ENCODE measurements around the gene LCN6.
"Not testable (repeated sequence)": the region's sequence is repeated elsewhere in the genome, so short reads cannot be mapped to it uniquely, and the experiment has no call there.

The LCN6 gene

DNA sequence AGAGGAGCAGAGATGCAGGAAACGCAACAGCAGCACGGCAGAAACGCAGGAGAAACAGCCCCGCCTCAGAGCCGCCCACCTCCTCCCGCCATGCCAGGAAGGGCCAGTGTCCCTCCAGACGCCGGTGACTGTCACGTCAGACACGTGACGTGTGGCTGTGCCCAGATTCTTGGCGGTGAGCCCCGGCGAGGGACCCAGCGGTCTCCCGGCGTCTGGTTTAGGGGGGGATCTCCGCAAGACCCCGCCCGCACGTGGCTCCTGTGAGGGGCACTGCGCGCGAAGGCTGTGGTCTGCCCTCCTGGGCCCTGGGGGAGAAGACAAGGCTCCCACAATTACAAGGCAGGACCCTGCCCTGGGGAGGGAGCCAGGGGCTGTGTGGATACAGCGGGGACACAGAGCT lies 12.1 kb upstream of the LCN6 start:
- no peak for DNase-seq (ENCODE audit: low read depth in 2 of 2)

DNA sequence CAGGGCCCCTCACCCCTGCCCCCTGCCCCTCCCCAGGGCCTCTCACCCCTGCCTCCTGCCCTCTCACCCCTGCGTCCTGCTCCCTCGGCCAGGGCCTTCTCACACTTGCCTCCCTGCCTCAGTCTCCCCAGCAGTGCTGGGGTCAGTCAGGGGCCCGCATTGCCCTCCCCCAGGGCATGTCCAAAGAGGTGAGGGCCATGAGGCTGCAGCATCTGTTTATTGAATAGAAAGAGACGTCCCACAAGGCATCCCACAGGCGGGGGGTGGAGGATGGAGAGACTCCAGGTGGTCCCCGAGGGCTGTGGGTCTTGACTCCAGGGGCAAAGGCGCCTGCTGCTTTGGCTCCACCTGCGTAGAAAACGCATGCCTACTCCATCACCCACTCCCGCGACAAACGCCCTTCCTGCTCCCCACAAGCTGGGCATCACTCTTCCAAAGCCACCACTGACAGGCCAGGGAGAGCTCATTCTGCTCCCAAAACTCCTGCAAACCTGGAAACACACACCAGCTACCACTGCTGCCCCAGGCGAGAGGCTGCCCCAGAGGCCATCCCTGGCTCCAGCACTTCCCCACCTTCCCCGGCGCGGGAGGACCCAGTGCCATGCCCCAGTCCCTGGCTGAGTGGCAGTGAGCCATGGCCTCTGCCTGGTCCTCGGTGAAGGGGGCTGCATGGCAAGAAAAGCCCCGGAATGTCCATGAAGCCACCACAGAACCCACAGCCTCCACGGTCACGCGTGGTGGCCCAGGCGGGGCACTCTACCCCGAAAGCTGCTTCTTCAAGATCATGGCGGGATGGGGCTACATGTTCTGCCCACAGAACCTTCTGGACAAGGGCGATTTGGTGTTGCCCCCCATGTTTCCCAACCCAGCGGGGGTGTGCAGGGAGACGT lies 11.4 kb upstream of the LCN6 start:
- DNase-seq (ENCODE audit: low read depth in 2 of 2): no peak

DNA sequence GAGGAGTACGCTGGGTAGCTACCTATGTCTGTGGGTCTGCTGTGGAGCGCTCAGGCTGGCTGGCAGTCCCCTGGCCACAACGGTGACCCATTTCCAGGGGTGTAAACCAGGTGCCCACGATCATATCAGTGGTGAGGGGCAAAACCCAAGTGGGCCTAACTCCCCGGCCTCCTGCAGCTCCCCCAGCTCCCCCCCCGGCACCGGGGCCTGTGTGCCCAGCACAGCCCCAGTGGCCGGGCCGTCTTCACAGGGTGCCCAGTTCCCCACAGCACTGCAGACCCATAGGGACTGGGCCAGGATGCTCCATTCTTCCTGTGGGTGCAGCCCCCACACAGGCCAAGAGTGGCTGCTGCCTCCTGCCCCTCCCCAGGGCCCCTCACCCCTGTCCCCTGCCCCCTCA lies 10.7 kb upstream of the LCN6 start:
- no peak for DNase-seq (ENCODE audit: low read depth in 2 of 2)

DNA sequence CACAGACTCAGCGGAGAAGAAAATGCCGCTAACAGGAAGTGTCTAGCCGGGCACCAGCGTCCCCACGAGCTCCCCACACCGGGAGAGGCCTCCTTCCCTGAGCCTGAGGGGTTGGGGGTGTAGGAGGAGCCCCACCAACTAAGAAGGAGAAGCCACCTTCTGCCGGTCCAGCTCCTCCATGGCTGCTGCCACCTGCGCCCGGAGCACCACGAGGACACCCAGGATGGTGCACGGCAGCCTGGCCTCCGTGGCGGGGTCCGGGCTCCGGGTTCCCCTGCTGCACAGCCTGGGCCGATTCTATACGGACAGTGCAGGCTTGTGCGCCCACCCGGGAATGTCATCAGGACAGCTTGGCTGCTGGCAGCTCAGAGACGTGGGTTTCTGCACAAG lies 9.4 kb upstream of the LCN6 start:
- no peak for DNase-seq (ENCODE audit: low read depth in 2 of 2)

DNA sequence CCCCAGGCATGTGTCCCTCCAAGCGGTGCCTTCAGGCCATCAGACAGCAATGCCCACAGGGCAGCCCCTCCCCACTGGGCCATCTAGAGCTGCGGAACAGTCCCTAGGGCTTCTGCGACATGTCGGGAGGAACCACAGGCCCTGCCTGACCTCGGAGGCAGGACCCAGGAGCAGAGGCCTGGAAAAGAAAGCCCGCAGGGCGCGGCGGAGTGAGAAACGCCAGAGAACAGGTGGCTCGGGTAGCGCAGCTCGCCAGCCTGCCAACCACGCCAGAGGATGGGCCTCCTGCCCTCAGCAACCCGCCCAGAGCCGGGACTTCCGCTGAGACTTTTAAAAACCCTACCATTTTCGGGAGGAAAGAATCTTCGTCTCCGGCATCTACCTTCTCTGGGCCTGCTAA lies 9.0 kb upstream of the LCN6 start:
- DNase-seq (ENCODE audit: low read depth in 2 of 2): no peak

DNA sequence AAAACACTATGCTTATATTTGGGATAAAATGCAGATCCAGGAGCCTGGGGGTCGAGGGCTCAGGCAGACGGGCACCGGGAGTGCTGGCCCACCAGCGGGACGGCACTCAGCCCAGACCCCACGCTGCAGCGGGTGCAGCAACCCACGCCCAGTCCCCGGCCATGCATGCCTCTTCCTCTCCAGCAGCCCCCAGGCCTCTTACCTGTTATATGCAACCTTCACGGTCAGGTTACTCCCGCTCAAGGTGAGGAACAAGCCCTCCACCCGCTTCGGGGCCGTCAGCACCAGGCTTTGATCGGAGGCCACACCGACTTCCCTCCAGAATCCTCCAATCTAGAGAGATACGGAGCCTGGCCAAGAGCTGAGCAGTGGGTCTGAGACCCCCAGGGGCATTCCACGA lies 8.5 kb upstream of the LCN6 start:
- no peak for DNase-seq (ENCODE audit: low read depth in 2 of 2)

DNA sequence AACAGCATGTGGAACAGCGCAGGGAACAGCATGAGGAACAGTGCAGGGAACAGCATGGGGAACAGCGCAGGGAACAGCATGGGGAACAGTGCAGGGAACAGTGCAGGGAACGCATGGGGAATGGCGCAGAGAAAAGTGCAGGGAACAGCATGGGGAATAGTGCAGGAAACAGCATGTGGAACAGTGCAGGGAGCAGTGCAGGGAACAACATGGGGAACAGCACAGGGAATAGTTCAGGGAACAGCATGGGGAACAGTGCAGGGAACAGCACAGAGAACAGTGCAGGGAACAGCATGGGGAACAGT lies 7.8 kb upstream of the LCN6 start:
- no peak for DNase-seq (ENCODE audit: low read depth in 2 of 2)

DNA sequence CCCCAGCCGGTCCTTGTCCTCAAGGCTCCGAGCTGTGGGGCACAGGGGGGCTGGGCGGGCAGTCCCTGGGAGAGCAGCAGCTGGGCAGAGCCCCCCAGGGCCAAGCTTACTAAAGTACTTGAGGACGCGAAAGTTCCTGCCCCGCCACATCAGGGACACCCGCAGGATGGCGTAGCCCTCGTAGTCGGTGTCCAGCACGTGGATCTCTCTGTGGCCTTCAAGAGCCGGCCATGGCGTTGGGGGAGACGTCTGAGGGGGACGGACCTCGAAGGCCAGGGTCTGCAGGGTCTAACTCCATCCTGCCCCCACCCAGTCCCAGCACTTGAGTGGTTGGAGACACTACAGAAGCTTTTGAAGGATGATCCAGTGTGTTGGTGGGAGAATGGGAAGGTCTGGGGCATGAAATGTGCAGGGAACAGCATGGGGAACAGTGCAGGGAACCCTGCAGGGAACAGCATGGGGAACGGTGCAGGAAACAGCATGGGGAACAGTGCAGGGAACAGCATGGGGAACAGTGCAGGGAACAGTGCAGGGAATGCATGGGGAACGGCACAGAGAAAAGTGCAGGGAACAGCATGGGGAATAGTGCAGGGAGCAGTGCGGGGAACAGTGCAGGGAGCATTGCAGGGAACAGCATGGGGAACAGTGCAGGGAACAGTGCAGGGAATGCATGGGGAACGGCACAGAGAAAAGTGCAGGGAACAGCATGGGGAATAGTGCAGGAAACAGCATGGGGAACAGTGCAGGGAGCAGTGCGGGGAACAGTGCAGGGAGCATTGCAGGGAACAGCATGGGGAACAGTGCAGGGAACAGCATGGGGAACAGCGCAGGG lies 7.2 kb upstream of the LCN6 start:
- not testable (repeated sequence) for DNase-seq (ENCODE audit: low read depth in 2 of 2)

DNA sequence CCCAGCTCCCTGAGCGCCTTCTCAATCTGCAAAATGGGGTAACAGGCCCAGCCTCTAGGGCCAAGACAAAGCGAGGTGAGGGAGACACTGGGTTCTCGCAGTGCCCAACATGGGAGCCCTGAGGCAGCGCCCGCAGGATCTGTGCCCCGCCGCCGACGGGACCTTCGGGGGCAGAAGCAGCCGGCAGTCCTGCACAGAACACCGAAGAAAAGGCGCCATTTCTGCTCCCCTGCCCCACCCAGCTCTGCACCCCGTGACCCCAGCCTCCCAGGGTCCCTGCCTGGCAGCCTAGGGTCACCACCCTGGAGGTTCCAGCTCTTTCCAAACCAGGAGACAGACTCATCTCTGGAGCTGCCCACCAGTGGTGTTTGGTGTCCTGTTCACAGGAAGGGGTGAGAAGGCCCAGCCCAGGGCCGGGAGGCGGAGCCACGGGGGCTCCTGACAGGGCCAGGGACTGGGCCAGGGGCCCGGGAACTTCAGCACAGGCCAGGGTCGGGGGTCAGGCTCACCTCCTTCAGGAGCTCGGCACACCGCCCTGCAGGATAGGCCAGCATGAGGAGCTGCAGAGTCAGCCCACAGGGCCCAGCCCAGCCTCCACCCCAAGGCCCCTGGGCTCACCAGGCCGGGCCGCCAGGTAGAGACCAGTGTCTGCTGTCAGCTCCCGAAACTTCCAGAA lies 6.4 kb upstream of the LCN6 start:
- no peak for DNase-seq (ENCODE audit: low read depth in 2 of 2)

DNA sequence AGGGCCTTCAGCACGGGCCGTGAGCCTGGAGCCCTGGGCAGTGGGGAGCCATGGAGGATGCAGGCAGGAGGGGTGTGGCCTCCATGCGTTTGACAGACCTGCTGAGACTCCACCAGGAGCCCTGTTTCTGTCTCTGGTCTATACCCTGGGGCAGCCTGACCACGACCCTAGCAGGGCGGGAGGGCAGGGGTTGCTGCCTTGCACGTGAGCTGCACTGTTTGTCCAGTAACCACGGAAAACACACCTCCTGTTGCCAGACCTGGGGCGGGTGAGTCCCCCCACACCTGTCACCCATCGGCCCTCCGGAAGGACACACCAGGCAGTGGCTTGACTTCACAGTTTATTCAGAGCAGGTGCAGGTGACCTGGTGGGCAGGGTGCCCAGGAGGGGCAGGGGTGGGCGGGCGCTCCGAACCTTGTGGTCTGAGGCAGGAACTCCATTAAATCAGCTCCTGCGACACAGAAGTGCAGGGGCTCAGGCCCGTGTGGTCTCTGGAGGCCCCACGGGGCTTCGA lies 5.8 kb upstream of the LCN6 start:
- no peak for DNase-seq (ENCODE audit: low read depth in 2 of 2)

DNA sequence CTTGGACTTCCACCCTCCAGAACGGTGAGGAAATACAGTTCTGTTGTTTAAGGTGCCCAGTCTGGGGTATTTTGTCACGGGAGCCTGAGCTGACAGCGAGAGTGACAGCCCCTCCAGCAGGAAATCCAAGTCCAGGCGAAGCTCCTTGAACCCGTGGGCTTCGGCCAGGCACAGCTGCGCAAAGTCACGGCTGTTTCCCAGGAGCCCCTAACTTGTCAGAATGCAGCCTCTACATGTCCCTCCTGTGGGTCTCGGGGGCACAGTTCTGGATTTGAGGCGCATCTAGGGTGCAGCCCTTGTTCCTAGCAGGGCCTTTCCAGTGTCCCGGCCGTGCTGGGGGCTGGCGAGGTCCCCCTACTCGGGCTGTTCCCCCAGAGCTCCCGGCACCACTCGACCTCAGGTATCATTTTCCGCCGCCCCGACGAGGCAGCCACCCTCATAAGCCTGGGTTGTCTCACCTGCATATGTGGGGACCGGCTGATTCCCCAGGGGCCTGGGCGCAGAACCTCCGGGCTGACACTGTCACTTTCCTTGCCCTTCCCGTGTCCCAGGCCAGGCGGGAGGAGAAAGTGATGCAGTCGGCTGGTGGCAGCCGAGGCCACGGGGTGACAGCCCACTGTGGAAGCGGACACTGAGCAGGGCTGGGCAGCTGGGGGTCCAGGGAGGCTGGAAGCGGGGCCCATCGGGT lies 5.2 kb upstream of the LCN6 start:
- DNase-seq (ENCODE audit: low read depth in 2 of 2): no peak

DNA sequence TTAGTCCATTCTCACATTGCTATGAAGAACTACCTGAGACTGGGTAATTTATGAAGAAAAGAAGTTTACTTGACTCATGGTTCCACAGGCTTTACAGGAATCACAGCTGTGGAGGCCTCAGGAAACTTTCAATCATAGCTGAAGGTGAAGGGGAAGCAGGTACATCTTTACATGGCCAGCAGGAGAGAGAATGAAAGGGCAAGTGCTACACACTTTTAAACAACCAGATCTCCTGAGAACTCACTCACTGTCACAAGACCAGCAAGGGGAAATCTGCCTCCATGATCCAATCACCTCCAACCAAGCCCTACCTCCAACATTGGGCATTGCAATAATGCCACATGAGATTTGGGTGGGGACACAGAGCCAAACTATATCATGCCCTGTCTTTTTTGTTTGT lies 3.5 kb upstream of the LCN6 start:
- no peak for DNase-seq (ENCODE audit: low read depth in 2 of 2)

DNA sequence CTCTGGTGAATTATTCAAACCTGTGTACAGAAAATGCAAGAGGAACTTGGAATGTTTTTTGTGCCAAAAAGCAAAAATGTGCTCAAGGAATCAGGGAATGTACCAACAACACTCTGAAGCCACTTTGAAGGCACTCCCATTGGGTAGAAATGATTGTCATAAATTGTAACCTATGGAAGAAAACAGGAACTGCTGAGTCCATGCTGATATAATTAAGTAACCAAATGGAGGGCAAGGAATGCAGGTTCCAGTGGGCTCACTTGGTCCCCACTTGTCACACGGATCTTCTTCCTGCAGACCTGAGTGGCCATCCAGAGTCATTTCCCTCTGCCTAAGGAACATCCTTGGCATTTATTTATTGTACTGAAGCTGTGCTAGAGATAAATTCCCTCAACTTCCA lies 2.9 kb upstream of the LCN6 start:
- no peak for DNase-seq (ENCODE audit: low read depth in 2 of 2)

DNA sequence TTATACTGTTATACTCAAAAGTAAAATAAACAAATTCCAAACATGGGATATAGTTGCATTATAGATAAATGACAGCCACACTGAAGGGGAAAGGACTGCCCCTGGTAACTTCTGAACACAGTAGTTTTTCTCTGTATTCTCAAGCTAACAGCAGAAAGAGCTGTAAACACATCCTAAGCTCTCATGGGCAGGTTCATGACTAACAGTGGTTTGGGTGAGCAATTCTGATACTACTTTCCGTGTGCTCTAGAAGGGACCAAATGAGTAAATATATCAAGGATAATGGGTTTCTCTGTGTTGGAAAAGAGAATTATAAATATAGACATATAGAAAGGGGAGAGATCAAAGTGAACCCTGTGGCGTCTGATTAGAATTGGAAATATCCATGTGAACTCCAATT lies 2.2 kb upstream of the LCN6 start:
- no peak for DNase-seq (ENCODE audit: low read depth in 2 of 2)

DNA sequence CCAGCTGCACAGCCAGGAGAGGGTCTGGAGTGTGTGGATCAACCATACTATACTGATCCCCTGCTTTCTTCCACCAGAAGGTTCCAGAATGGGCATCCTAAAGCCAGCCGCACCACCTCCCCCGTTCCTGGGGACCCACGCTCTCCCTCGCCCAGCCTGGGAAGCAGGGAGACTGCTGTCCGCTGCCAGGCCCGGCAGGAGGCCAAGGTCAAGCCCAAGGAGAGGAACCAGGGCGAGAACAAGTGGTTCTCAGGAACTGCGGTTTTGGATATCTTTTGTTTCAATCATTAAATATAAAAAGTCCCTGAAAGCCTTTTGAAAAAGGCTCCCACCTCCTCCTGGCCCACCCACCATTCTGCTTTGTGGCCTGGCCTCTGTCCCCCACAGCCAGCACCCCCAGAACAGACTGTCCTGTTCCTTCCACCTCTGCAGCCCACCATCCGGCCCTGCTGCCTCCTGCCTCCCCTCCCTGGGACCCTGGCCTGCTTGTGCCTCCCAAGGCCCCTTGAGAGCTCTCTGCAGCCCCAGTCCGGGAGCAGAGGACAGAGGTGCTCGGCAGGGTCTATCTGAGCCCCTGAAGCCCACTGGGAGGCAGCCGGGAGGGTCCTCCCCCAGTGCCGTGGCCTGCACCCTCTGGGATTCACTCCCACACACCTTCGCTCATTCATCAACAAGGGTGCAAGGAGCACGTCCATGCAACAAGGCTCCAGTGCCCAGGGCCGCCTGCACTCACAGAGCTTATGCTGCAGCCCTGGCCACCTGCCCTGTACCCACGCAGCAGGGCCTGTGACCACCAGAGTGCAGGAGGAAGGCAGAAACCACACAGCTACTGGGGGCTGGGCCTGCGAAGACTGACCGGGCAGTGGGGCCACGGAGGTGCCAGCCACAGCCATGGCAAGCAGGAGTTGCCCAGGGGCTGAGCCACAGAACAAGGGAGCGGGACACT lies 614 bp upstream of the LCN6 start:
- DNase-seq (ENCODE audit: low read depth in 2 of 2): no peak

DNA sequence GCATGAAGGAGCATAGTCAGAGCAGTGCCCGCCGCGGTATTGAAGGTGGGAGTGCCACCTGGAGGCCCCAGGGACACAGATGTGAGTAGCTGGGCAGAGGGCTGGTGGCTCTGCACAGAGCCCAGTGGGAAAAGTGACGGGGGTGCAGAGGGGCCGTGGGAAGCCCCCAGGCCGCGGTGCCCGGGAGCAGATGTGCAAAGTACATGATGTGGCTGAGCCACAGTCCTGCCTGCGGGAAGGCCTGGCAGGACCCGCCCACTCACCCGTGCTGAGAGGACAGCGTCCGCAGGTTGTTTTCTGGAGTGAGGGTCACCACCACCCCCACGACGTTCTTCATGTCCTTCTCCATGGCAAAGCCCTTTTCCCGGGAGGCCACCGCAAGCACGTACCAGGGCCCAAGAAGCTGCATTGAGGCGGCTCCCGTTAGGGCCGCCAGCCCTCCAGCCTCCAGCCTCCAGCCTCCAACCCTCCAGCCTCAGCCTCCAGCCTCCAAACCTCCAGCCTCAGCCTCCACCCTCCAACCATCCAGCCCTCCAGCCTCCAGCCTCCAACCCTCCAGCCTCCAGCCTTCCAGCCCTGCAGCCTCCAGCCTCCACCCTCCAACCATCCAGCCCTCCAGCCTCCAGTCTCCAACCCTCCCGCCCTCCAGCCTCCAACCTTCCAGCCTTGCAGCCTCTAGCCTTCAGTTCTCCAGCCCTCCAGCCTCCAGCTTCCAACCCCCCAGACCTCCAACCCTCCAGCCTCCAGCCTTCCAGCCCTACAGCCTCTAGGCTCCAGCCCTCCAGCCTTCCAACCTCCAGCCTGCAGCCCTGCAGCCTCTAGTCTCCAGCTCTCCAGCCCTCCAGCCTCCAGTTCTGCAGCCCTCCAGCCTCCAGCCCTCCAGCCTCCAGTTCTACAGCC lies 914 bp downstream of the LCN6 start:
- no peak for DNase-seq (ENCODE audit: low read depth in 2 of 2)

DNA sequence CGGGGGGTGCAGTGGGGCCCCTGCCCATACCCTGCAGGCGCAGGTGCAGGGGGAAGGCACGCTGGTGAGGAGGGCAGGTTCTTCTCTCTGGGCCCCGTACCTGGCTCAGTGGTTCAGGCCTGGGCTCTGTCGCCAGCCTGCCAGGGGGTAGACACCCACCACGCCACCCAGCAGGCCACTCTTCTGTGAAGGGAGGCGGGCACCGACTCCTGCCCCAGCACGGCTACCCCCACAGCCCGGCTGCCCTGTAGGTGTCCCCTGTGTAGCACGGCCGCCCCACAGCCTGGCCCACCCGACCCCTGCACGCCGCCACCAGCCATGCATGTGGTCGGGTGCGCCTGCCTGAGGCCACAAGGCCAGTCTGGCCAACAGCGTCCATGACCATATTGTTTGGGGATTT lies 1.7 kb downstream of the LCN6 start:
- DNase-seq (ENCODE audit: low read depth in 2 of 2): no peak

DNA sequence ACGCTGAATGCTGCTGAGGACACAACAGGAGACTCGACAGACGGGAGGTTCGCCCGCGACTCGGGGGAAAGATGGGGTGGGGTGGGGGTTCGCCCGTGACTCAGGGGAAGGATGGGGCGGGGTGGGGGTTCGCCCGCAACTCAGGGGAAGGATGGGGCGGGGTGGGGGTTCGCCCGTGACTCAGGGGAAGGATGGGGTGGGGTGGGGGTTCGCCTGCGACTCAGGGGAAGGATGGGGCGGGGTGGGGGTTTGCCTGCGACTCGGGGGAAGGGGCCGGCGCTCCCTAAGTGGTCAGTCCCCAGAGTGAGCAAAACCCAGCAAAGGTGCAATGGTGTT lies 2.2 kb downstream of the LCN6 start:
- no peak for DNase-seq (ENCODE audit: low read depth in 2 of 2)

DNA sequence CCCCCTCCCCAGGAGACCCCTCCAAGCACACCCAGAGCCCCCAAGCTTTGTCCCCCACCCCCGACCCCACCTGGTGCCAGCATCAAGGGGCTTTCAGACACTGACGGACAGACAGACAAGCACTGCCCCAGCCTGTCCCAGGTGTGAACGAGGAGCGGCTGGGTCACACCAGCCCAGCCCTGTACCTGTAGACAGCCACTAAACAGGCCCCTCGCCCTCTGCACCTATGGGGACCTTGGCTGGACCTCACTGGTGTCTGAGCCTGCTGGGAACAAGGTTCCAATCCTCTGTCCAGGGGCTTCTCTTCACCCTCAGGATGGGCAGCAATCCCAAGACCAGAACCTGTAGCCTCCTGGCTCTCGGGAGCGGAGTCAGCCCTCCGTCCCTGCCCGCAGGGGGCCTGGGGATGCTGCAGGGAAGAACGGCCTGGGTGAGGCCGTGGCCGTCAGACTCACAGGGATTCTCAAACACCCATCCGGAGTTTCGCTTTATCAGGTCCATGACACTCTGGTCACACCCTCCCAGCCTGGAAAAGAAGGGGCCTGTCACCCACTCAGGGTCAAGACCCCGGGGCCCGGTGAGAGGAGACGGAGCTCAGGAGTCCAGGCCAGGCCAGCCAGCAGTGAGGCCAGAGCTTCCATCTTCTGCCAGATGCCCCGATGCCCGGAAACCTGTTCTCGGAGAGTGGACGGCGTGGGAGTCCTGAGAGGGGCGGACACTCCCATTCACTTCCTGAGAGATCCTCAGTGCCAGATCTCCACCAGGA lies 2.8 kb downstream of the LCN6 start:
- DNase-seq (ENCODE audit: low read depth in 2 of 2): no peak

All from stimulated activated CD8-positive, alpha-beta memory T cell treated with anti-CD3 and anti-CD28 coated beads, Interleukin-15, amount 100 ng/mL, for 48 hours (primary cell).